Measurements from ENCODE around the gene KDM4C. TPM values are rescaled to one million over a fixed set of nuclear protein-coding genes. Genes with fewer than 3 reads are reported as not detected.

Gene KDM4C
- total and polyA plus RNA-seq, 2 of the 8 experiments (the other 6 are each of a cell fraction or from before 2014, with no cell fraction given), result 13.0 to 26.1 TPM

DNA sequence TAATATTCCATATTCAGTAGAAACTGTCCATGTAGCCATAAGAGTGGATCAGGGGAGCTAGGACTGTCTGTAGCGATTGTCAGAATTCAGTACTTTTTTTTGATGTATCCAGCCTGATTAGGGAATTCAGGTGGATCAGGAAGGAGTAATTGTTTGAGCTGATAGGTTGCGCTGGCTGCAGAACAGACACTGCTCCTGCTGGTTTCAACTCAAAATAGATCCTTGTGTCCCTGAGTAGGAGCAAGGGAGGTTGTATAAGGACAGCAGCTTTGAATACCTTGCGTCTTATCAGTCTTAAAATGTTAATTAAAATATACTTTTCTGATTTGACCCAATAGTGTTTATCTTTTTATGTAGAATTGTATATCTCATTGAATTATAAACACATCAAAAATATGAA, 229.6 kb downstream of the KDM4C start:
- Histone ChIP-seq H4K20me1 (replicated peaks in 1 of 2; ENCODE audit: control insufficient read depth in 1 of 2, insufficient read depth in 2 of 2, low read length in 2 of 2) (no peaks in the 10 kb centered on the region), H2BK120ac (replicated peaks; ENCODE audit: low read depth, low read length) (no peak overlapping the region), H2BK5ac (ENCODE audit: low read depth, low read length) (no peak overlapping the region), H3K23me2 (ENCODE audit: low read depth, low read length) (peaks cover 2% of the 10 kb centered on the region; the same call in 1 of the 2 replicates), H3K18ac (ENCODE audit: extremely low read depth, low read length) (no peak overlapping the region), H3K79me1 (ENCODE audit: low read depth, low read length) (no peaks in the 10 kb centered on the region), H2AFZ (ENCODE audit: low read length) (no peak overlapping the region), H4K91ac (replicated peaks; ENCODE audit: insufficient read length, low read length) (no peak overlapping the region), H3K4me1 (replicated peaks in 1 of 4; ENCODE audit: control insufficient read depth in 3 of 4, insufficient read depth in 4 of 4, low read length in 3 of 4) (peaks cover 0 to 2% (median 1%) of the 10 kb centered on the region in 4 experiments; a peak in 2 of 7 replicates), H2AK5ac (ENCODE audit: low read depth, low read length) (no peak overlapping the region), H4K5ac (ENCODE audit: insufficient read length, low read depth, low read length) (no peak overlapping the region), H3K14ac (ENCODE audit: insufficient read length) (no peak overlapping the region), H3K4ac (replicated peaks; ENCODE audit: insufficient read length, low read depth, low read length) (no peak overlapping the region), H2BK20ac (ENCODE audit: low read length) (no peak overlapping the region), H3K9me3 (ENCODE audit: insufficient read depth in 2 of 2, low read depth in 1 of 2, low read length in 1 of 2) (no peaks in the 10 kb centered on the region), H2BK12ac (ENCODE audit: low read depth, low read length) (no peak overlapping the region), H4K8ac (ENCODE audit: extremely low read depth, insufficient read depth, low read length) (no peak overlapping the region), H3K23ac (ENCODE audit: insufficient read length) (no peak overlapping the region), H3K36me3 (ENCODE audit: control insufficient read depth in 2 of 4, insufficient read depth in 4 of 4, low read length in 3 of 4) (peaks cover 0 to 10% (median 5%) of the 10 kb centered on the region in 4 experiments; a peak in 4 of 8 replicates), H3K27ac (ENCODE audit: low read depth, low read length) (no peak overlapping the region), H3K27me3 (replicated peaks in 1 of 4; ENCODE audit: control insufficient read depth in 3 of 4, extremely low read depth in 1 of 4, insufficient read depth in 3 of 4, low read length in 3 of 4) (no peaks in the 10 kb centered on the region), H3K4me2 (ENCODE audit: insufficient read depth in 1 of 2, low read depth in 2 of 2, low read length in 2 of 2) (no peak overlapping the region), H3K9ac (replicated peaks in 1 of 4; ENCODE audit: extremely low read depth in 1 of 4, low read depth in 3 of 4, low read length in 3 of 4) (no peak overlapping the region), H2BK15ac (ENCODE audit: low read length) (no peak overlapping the region), H3K79me2 (ENCODE audit: control insufficient read depth in 1 of 2, insufficient read depth in 2 of 2, low read length in 2 of 2) (no peaks in the 10 kb centered on the region), H3K56ac (replicated peaks; ENCODE audit: insufficient read length, low read depth, low read length) (no peak overlapping the region), H3K4me3 (ENCODE audit: extremely low read depth in 1 of 4, insufficient read depth in 2 of 4, low read depth in 3 of 4, low read length in 4 of 4) (no peak overlapping the region)
- ChIA-PET CTCF (ENCODE audit: partially characterized antibody) (interaction anchor here (1.5 to 1.6 kb wide), 2 partner anchors 16 to 19 kb away, joined by 3 to 4 read pairs; no protein-coding TSS in a partner anchor), POLR2A (ENCODE audit: partially characterized antibody) (no interaction called here)
- WGBS, 2 experiments (ENCODE audit: extremely low coverage in 1 of 2, insufficient coverage in 1 of 2, insufficient read length in 1 of 2, insufficient replicate concordance in 2 of 2, low coverage in 1 of 2, low lambda C conversion rate in 2 of 2, missing lambda C conversion rate in 1 of 2), result 94% methylated on average over 3 of the region's 3 CpGs; no CpG with 5 or more reads in 1 of the 2 experiments
- no peak for FAIRE-seq
- DNase-seq (ENCODE audit: low read depth in 1 of 2, low spot score in 2 of 2), result no peak
- TF ChIP-seq HDAC6 (IDR thresholded peaks at IDR 0.05; ENCODE audit: low read depth, low read length) (no peak), CTCF (IDR thresholded peaks at IDR 0.05; ENCODE audit: control extremely low read depth in 1 of 3, insufficient read depth in 1 of 3, low read depth in 1 of 3, low read length in 3 of 3) (no peak), JUND (IDR thresholded peaks at IDR 0.05; ENCODE audit: low read length) (no peak), ATF2 (IDR thresholded peaks at IDR 0.05; ENCODE audit: low read length) (no peak), EP300 (IDR thresholded peaks at IDR 0.05; ENCODE audit: borderline replicate concordance in 1 of 2, low read depth in 2 of 2, low read length in 2 of 2) (no peak), SP2 (IDR thresholded peaks at IDR 0.05; ENCODE audit: low read length) (no peak), RBBP5 (IDR thresholded peaks at IDR 0.05; ENCODE audit: borderline replicate concordance, low read depth, low read length) (no peak), POLR2AphosphoS5 (IDR thresholded peaks at IDR 0.05; ENCODE audit: low read depth, low read length) (no peak), RXRA (IDR thresholded peaks at IDR 0.05; ENCODE audit: insufficient read depth, low read depth, low read length) (no peak), TEAD4 (IDR thresholded peaks at IDR 0.05; ENCODE audit: low read depth, low read length) (no peak)

All from H1 (cell line).